Measurements from ENCODE around the gene POU3F1. TPM values are rescaled to one million over a fixed set of nuclear protein-coding genes. Genes with fewer than 3 reads are reported as not detected.

Gene POU3F1
- not detected in 2 replicates for total RNA-seq

GRCh38 chr1:38046333-38046883 lies at the start of gene POU3F1:
TSS of gene POU3F1 (minus strand) at chr1:38046793. CDS start at chr1:38046743, 50 bp downstream.

GRCh38 chr1:38012363-38013226 lies 34.0 kb downstream of the POU3F1 start, which contains the start of gene UTP11:
TSS of gene UTP11 (plus strand) at chr1:38012734. CDS start at chr1:38012803, 69 bp downstream.

GRCh38 chr1:38005195-38006007 lies 41.2 kb downstream of the POU3F1 start, which contains the start of gene FHL3:
TSS of gene FHL3 (minus strand) at chr1:38005514. CDS start at chr1:37999412, 6,102 bp downstream.

Other genes with a start within 250 kb of the POU3F1 start
- 26.5 and 33.3 TPM in 2 replicates for gene C1orf122, start 239.0 kb downstream of the POU3F1 start, total RNA-seq
- 12.1 and 33.2 TPM in 2 replicates for gene YRDC, start 238.6 kb downstream of the POU3F1 start, total RNA-seq
- gene MTF1, start 187.2 kb downstream of the POU3F1 start, total RNA-seq = 2.3 and 3.3 TPM in 2 replicates
- 22.2 and 32.1 TPM in 2 replicates for gene INPP5B, start 99.7 kb downstream of the POU3F1 start, total RNA-seq
- gene SF3A3, start 56.8 kb downstream of the POU3F1 start, total RNA-seq = 82.6 and 138 TPM in 2 replicates
- 7.3 and 12.8 TPM in 2 replicates for gene FHL3, start 41.3 kb downstream of the POU3F1 start, total RNA-seq
- 30.2 and 56.4 TPM in 2 replicates for gene UTP11, start 34.1 kb downstream of the POU3F1 start, total RNA-seq

All from regular cardiac myocyte (primary cell).